GM18526 (cell line): Measurements from ENCODE around the gene AP5Z1.

Experiments used
- POLR2A ChIP-seq: IDR thresholded peaks from 3 replicates; pipeline ENCODE4 v1.6.1; 2011; ENCODE audit not compliant: insufficient read length; ENCODE audit errors: extremely low read depth

AP5Z1 gene

GRCh38 chr7:4772306-4772705, 3.1 kb upstream of the AP5Z1 start:
- TF ChIP-seq POLR2A = no peak

GRCh38 chr7:4774007-4774406, 1.4 kb upstream of the AP5Z1 start:
- no peak for TF ChIP-seq POLR2A

GRCh38 chr7:4774658-4775249, 669 bp upstream of the AP5Z1 start:
- TF ChIP-seq POLR2A = no peak

DNA sequence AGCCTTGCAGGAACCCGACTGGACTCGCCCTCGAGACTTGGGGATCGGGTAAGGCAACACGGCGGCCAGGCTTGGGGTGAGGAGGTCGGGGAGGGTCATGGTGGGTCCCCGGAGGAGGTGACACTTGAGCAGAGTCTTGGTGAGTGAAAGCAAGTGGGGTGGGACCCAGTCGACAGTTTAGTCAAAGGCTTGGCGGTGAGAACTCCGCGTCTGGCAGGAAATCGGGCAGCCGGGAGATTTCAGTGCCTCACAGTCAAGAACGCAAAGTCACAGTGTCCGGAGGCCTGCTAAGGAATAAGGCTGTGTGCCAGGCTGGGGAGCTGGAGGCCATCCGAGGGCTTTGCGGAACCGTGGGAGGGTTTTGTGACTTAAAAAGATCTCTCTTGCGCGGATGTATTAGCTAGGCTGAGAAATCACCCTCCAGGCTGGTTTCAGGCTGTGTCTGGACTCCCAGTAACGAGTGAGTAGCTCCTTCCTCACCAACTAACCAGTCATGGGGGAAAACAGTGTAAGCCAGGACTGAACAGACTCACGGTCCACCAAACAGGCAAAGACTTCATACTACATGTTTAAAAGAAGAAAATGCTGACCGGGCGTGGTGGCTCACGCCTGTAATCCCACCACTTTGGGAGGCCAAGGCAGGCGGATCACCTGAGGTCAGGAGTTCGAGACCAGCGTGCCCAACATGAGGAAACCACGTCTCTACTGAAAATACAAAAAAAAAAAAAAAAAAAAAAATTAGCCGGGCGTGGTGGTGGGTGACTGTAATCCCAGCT, 613 bp downstream of the AP5Z1 start:
- TF ChIP-seq POLR2A = no peak

DNA sequence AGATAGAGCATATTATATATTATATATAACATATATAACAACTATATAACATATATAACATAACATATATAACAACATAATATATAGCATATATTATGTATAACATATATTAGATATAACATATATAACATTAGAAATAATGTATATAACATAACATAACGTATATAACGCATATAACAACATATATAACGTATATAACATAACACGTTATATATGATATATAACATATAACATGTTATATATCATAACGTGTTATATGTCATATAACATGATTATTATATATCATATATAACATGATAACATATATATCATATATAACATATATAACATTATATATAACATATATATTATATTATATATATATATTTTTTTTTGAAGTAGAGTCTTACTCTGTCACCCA, 3.7 kb downstream of the AP5Z1 start:
- no peak for TF ChIP-seq POLR2A

DNA sequence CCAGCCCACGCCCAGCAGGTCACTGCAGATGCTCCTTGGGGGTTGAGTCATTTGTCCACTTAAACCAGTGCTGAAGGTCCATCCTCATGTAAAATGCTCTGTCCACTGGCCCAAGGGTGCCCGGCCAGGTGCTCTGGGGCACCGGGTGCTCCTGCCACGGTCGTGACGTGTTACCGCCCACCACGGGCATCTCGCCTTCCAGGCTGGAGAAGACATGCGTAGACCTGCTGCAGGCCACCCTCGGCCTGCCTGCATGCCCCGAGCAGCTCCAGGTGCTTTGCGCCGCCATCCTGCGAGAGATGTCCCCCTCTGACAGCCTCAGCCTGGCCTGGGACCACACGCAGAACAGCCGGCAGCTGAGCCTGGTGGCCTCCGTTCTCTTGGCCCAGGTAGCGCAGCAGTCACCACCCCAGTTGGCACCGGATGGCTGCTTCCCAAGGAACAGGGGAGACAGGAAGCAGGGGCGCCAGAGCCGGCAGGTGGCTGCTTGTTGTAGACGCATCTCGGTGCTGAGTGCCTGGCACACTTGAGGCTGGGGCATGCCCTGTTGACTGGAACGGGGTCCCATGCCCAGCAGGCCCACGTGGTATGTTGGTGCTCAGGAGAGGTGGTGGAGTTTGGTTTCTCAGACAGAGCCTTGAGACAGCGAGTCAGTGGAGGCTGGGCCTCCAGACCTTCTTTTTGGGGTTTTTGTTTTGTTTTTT, 6.1 kb downstream of the AP5Z1 start:
- no peak for TF ChIP-seq POLR2A

DNA sequence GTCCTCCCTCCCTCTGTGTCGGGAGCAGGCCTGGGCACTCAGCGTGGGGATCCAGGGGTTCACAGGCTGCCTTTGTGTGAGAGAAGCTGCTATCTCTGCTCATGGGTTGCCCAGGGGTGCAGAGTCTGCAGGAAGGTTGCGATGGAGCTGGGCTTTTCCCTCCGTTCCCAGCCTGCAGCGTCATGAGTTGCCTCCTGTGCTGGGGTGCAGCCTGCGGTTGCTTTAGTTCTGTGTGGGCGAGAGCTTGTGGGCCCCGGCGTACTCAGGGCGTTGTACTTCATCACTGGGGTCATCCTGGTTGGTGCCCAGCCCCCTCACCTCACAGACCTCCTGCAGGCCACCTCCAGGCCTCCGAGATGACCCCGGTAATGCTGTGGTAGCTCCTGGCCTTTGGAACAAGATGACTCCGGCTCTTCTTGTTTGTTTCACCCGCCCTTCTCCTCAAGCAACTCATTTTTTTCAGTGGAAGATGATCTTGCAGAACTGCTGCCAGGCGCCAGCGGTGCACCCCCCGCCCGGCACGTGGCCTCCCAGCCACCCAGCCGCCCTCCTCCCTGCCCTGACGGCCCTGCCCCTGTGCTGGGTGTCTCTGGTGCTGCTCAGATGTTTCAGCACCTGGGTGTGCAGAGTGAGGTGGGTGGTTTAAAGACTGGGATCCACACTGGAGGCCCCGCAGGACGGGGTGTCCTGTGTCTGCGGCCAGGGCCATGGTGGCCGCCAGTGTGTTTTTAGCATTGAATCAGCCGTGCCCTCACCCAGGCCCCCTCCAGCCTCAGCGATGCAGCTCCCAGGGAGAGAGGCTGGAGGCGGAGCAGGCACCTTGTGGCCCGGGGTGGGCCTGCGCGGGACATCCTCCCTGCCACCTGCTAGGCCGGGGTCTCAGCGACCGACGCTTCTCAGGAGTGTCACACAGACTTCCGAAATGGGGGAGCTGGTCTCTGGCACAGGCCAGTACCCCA, 7.2 kb downstream of the AP5Z1 start:
- TF ChIP-seq POLR2A = no peak

GRCh38 chr7:4783292-4783652, 7.8 kb downstream of the AP5Z1 start:
- TF ChIP-seq POLR2A = no peak

DNA sequence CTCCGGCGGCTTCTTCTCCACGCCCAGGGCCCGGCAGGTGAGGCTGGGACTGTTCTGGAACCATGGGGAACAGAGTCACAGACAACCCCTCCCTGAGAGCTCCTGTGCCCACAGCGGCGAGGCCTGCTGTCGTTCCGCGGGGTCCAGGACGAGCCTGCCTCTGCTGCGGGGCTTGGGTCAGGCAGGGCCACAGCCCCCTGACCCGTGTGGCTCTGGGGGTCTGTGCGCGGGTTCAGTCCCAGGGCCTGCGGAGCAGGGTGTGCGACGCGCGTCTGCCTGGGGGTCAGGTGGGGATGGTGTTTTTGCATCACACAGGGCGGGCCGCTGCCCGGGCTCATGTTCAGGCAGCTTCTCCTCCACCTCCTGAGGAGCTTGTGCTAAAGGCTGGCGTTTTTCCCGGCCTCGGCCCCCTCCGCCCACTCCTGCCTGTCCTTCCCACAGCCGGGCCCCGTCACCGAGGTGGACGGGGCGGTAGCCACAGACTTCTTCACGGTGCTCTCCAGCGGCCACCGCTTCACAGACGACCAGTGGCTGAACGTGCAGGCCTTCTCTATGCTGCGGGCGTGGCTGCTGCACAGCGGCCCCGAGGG, 8.4 kb downstream of the AP5Z1 start:
- no peak for TF ChIP-seq POLR2A

DNA sequence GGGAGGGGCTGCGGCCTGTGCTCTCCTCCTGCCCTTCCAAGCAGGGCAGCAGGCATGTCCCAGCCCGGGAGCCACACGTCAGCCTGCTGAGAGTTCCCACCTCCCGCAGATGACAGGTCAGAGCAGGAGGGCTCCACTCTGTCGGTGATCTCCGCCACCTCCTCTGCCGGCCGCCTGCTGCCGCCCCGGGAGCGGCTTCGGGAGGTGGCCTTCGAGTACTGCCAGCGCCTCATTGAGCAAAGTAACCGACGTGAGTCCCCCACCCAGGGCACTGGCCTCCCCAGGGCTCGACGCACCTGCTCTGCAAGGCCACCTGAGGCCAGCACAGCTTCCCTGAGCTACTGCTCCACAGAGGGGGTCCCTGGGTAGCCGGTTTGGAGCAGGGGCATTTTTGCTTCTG, 9.4 kb downstream of the AP5Z1 start:
- TF ChIP-seq POLR2A = no peak

- TF ChIP-seq POLR2A = no peak
These were observed 9.9 kb downstream of the AP5Z1 start for GRCh38 chr7:4785371-4785770.

DNA sequence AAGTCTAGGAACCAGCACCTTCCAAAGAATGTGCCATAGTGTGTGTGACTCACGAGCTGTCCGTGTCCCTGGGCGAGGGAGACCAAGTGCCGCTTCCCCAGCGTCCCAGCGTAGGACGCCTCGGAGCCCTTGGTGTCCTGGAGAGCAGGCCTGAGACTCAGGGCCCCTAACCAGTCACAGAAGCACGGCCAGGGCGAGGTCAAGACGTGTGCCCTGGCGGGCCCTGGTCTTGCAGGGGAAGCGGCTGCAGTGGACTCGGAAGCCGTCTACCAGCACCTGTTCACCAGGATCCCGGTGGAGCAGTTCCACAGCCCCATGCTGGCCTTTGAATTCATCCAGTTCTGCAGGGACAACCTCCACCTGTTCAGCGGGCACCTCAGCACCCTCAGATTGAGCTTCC, 10.6 kb downstream of the AP5Z1 start:
- TF ChIP-seq POLR2A = no peak

DNA sequence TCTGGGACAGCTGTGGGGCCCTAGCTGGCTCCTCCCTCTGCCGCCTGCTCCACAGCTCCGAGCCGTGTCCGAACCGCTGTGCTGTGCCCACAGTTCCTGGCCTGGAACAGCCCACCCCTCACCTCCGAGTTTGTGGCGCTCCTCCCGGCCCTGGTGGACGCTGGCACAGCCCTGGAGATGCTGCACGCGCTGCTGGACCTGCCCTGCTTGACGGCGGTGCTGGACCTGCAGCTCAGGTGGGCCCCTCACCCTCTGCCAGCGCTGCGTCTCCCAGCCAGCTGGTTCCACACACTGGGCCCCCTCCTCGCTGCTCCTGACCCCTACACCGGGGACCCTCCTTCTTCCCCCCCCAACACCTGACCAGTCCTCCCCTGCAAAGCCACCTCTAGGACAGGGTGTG, 12.1 kb downstream of the AP5Z1 start:
- TF ChIP-seq POLR2A = no peak

GRCh38 chr7:4787947-4788626, 12.7 kb downstream of the AP5Z1 start:
- no peak for TF ChIP-seq POLR2A
